Keratinocyte (primary cell): ENCODE measurements around the gene KRTAP21-2. TPM values are rescaled to one million over a fixed set of nuclear protein-coding genes. Genes with fewer than 3 reads are reported as not detected.

ENCODE experiments used
- DNase-seq: peaks from one replicate; pipeline ENCODE4 v3.0.0-alpha.2; 2011; ENCODE audit warnings: low read depth, missing footprints, low spot score
- FAIRE-seq: peaks from 2 replicates; lab custom pipeline; 2011; peaks lifted over from hg19 to GRCh38; lab: Jason Lieb, UNC
- H2AFZ ChIP-seq: 2 replicates; pipeline ENCODE4 v1.6.0; 2012; ENCODE audit warnings: low read length, control low read depth, inconsistent platforms; ENCODE audit not compliant: control insufficient read depth
- H3K27ac ChIP-seq: 2 replicates; pipeline ENCODE4 v1.5.1; 2011; ENCODE audit warnings: low read length; ENCODE audit not compliant: control insufficient read depth, insufficient read depth
- H3K27me3 ChIP-seq: 3 replicates; pipeline ENCODE4 v1.6.0; 2011; ENCODE audit warnings: low read length; ENCODE audit not compliant: control insufficient read depth, insufficient read depth; ENCODE audit errors: extremely low read depth
- H3K36me3 ChIP-seq, 2 experiments: 2 replicates in 1 of 2; 3 replicates in 1 of 2; pipeline ENCODE4 v1.5.1; 2011; ENCODE audit warnings: low read length in 2 of 2, mild to moderate bottlenecking in 1 of 2; ENCODE audit not compliant: control insufficient read depth in 2 of 2, insufficient read depth in 2 of 2; ENCODE audit errors: extremely low read depth in 1 of 2
- H3K4me1 ChIP-seq: 3 replicates; pipeline ENCODE4 v1.5.1; 2011; ENCODE audit warnings: low read length; ENCODE audit not compliant: control insufficient read depth, insufficient read depth; ENCODE audit errors: extremely low read depth
- H3K4me2 ChIP-seq: 3 replicates; pipeline ENCODE4 v1.6.0; 2011; ENCODE audit warnings: low read depth, low read length; ENCODE audit not compliant: control insufficient read depth, insufficient read depth; ENCODE audit errors: extremely low read depth
- H3K4me3 ChIP-seq, 3 experiments: fragments of 200-600 bp in 1 of 3; sonication (generic) in 1 of 3; 2 replicates in 2 of 3; 3 replicates in 1 of 3; pipeline ENCODE4 v1.5.1; 2011 to 2016; ENCODE audit warnings: low read length in 3 of 3, mild to moderate bottlenecking in 3 of 3, control low read depth in 2 of 3, inconsistent platforms in 1 of 3, low read depth in 1 of 3, mixed read lengths in 1 of 3, mixed run types in 1 of 3, moderate library complexity in 1 of 3; ENCODE audit not compliant: control insufficient read depth in 2 of 3, insufficient read depth in 2 of 3; ENCODE audit errors: extremely low read depth in 1 of 3
- H3K79me2 ChIP-seq: 2 replicates; pipeline ENCODE4 v1.6.0; 2012; ENCODE audit warnings: low read length; ENCODE audit not compliant: control insufficient read depth, insufficient read depth
- H3K9ac ChIP-seq: 3 replicates; pipeline ENCODE4 v1.6.0; 2011; ENCODE audit warnings: low read length; ENCODE audit not compliant: control insufficient read depth, insufficient read depth; ENCODE audit errors: extremely low read depth
- H3K9me1 ChIP-seq: 3 replicates; pipeline ENCODE4 v1.6.0; 2011; ENCODE audit warnings: low read length; ENCODE audit not compliant: control insufficient read depth, insufficient read depth; ENCODE audit errors: extremely low read depth
- H3K9me3 ChIP-seq: 2 replicates; pipeline ENCODE4 v1.5.1; 2012; ENCODE audit warnings: low read depth, low read length; ENCODE audit not compliant: control insufficient read depth
- H4K20me1 ChIP-seq: 3 replicates; pipeline ENCODE4 v1.6.0; 2011; ENCODE audit warnings: low read length; ENCODE audit not compliant: control insufficient read depth, insufficient read depth; ENCODE audit errors: extremely low read depth
- CTCF ChIP-seq, 3 experiments: IDR thresholded peaks in 1 of 3; conservative IDR thresholded peaks in 1 of 3; optimal IDR thresholded peaks in 1 of 3; 2 replicates in 2 of 3; 3 replicates in 1 of 3; pipeline versions ENCODE3 to v1.5.1; 2011; ENCODE audit warnings: low read length in 3 of 3, mild to moderate bottlenecking in 3 of 3, moderate library complexity in 2 of 3, control low read depth in 1 of 3, inconsistent platforms in 1 of 3; ENCODE audit not compliant: insufficient read depth in 2 of 3; ENCODE audit errors: extremely low read depth in 1 of 3
- EZH2 ChIP-seq: IDR thresholded peaks from one replicate; pipeline ENCODE4 v1.6.1; 2012; ENCODE audit warnings: inconsistent platforms, mild to moderate bottlenecking, low read length, moderate library complexity
- dilution Hi-C: fragments of 300-500 bp; cut with MboI; formaldehyde crosslinking; loops from one replicate; pipeline ENCODE4 v1.7.0; 2020; ENCODE audit warnings: low sequenced_read_pairs; ENCODE audit not compliant: extremely low pct_ligation_motif_present
- polyA plus RNA-seq, 5 experiments: library from polyadenylated mRNA; depleted of rRNA in 3 of 5; stranded (reverse) in 3 of 5; stranded (forward) in 1 of 5; unstranded in 1 of 5; fragments of >200 nt; gene quantifications; 1 replicate in 1 of 5; 2 replicates in 3 of 5; 3 replicates in 1 of 5; pipeline versions ENCODE4 v1.2.1 to v1.2.3, GENCODE V29; 2011 to 2012; ENCODE audit warnings: missing spikeins in 2 of 5, low read depth in 1 of 5, low replicate concordance in 1 of 5
- small RNA-seq, 3 experiments: library from RNA; depleted of rRNA; stranded (forward); fragments of <200 nt; gene quantifications; one replicate each; pipeline ENCODE3, GENCODE V24; 2012; ENCODE audit warnings: low read depth in 3 of 3, low replicate concordance in 1 of 3; ENCODE audit not compliant: insufficient read length in 3 of 3

KRTAP21-2 gene
- polyA plus RNA-seq, 1 donor (not counting 4 experiments of a cell fraction or from before 2014, with no cell fraction given) = not detected

- Histone ChIP-seq H3K27me3 (no peaks in the 10 kb centered on the region), H3K4me2 (no peak overlapping the region), H3K9ac (peak overlapping the region; percentile 17), H3K27ac (peak overlapping the region; percentile 88), H3K4me1 (peaks cover 10% of the 10 kb centered on the region), H3K36me3 (no peaks in the 10 kb centered on the region), H3K9me3 (no peaks in the 10 kb centered on the region), H3K9me1 (no peaks in the 10 kb centered on the region), H4K20me1 (no peaks in the 10 kb centered on the region), H2AFZ (no peak overlapping the region), H3K4me3 (no peak overlapping the region), H3K79me2 (no peaks in the 10 kb centered on the region)
- DNase-seq (peak; percentile 73), FAIRE-seq (no peak)
- no peak for TF ChIP-seq CTCF (optimal IDR thresholded peaks at IDR 0.05 in 1 of 3, IDR thresholded peaks at IDR 0.05 in 1 of 3, conservative IDR thresholded peaks at IDR 0.05 in 1 of 3; ENCODE audit: extremely low read depth in 1 of 3, insufficient read depth in 2 of 3, low read length in 3 of 3)
- no peak for TF ChIP-seq EZH2
- dilution Hi-C loops = no loop called here
Observed at GRCh38 chr21:30710499-30710898, 36.6 kb downstream of the KRTAP21-2 start.

- H3K4me1 ChIP-seq = no peaks in the 10 kb centered on the region
- no peaks in the 10 kb centered on the region for H3K27me3 ChIP-seq
- H3K4me3 ChIP-seq = no peak overlapping the region
- no peak overlapping the region for H3K9ac ChIP-seq
- no peaks in the 10 kb centered on the region for H3K79me2 ChIP-seq
- H4K20me1 ChIP-seq = no peaks in the 10 kb centered on the region
- dilution Hi-C loops = no loop called here
- no peaks in the 10 kb centered on the region for H3K9me3 ChIP-seq
- FAIRE-seq (no peak), DNase-seq (no peak)
- H3K27ac ChIP-seq = no peak overlapping the region
- no peak overlapping the region for H3K4me2 ChIP-seq
- no peaks in the 10 kb centered on the region for H3K9me1 ChIP-seq
- TF ChIP-seq CTCF (optimal IDR thresholded peaks at IDR 0.05 in 1 of 3, IDR thresholded peaks at IDR 0.05 in 1 of 3, conservative IDR thresholded peaks at IDR 0.05 in 1 of 3; ENCODE audit: extremely low read depth in 1 of 3, insufficient read depth in 2 of 3, low read length in 3 of 3) = no peak
- no peaks in the 10 kb centered on the region for H3K36me3 ChIP-seq
- H2AFZ ChIP-seq = no peak overlapping the region
Observed at GRCh38 chr21:30707409-30707808, 39.6 kb downstream of the KRTAP21-2 start.

Small RNAs within 50 kb of the gene (small RNA-seq; reads per million reads assigned to genes)
- gene AP000244.1 (0 reads per million in 3 experiments), gene KRTAP21-3 (0 to 0.25 (median 0.20) reads per million in 3 experiments)

Other genes with a start within 250 kb of the KRTAP21-2 start
- not detected in 3 replicates for gene KRTAP19-5, start 245.1 kb downstream of the KRTAP21-2 start, polyA plus RNA-seq
- not detected in 3 replicates for gene KRTAP19-6, start 205.4 kb downstream of the KRTAP21-2 start, polyA plus RNA-seq
- not detected in 3 replicates for gene KRTAP19-7, start 185.9 kb downstream of the KRTAP21-2 start, polyA plus RNA-seq
- gene KRTAP22-2, start 156.9 kb downstream of the KRTAP21-2 start, polyA plus RNA-seq = not detected in 3 replicates
- not detected in 3 replicates for gene KRTAP6-3, start 154.8 kb downstream of the KRTAP21-2 start, polyA plus RNA-seq
- not detected in 3 replicates for gene KRTAP6-2, start 148.4 kb downstream of the KRTAP21-2 start, polyA plus RNA-seq
- gene KRTAP22-1, start 146.2 kb downstream of the KRTAP21-2 start, polyA plus RNA-seq = not detected in 3 replicates
- gene KRTAP6-1, start 133.3 kb downstream of the KRTAP21-2 start, polyA plus RNA-seq = not detected in 3 replicates
- gene KRTAP20-1, start 130.8 kb downstream of the KRTAP21-2 start, polyA plus RNA-seq = not detected in 3 replicates
- gene KRTAP20-4, start 126.6 kb downstream of the KRTAP21-2 start, polyA plus RNA-seq = not detected in 3 replicates
- gene KRTAP20-2, start 112.1 kb downstream of the KRTAP21-2 start, polyA plus RNA-seq = not detected in 3 replicates
- not detected in 3 replicates for gene KRTAP20-3, start 104.4 kb downstream of the KRTAP21-2 start, polyA plus RNA-seq
- gene KRTAP21-3, start 28.5 kb downstream of the KRTAP21-2 start, polyA plus RNA-seq = not detected in 3 replicates
- gene KRTAP21-1, start 8.2 kb upstream of the KRTAP21-2 start, polyA plus RNA-seq = not detected in 3 replicates
- gene KRTAP8-1, start 66.0 kb upstream of the KRTAP21-2 start, polyA plus RNA-seq = not detected in 3 replicates
- not detected in 3 replicates for gene KRTAP7-1, start 82.5 kb upstream of the KRTAP21-2 start, polyA plus RNA-seq
- not detected in 3 replicates for gene KRTAP11-1, start 134.3 kb upstream of the KRTAP21-2 start, polyA plus RNA-seq